Measurements from ENCODE around the gene ACOXL.

DNA sequence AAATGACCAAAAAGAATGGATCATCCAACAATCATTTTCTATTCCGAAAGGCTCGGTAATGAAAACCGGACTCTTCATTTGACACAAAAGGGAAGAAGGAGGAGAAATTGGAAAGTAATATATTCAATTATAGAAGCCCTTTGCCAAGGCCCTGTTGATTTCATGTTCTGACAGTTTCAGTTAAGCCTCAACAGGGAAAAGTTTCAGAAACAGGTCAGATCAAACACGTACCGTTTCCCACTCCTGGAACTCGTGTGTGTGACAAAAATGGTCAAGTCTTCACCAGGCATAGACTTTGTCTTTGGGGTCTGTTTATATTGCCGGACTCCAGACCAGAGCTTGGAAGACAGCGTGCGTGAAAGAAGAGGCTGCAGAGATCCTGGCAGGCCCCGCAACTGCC, 287.0 kb downstream of the ACOXL start:
- TF ChIP-seq, protein P1, sequence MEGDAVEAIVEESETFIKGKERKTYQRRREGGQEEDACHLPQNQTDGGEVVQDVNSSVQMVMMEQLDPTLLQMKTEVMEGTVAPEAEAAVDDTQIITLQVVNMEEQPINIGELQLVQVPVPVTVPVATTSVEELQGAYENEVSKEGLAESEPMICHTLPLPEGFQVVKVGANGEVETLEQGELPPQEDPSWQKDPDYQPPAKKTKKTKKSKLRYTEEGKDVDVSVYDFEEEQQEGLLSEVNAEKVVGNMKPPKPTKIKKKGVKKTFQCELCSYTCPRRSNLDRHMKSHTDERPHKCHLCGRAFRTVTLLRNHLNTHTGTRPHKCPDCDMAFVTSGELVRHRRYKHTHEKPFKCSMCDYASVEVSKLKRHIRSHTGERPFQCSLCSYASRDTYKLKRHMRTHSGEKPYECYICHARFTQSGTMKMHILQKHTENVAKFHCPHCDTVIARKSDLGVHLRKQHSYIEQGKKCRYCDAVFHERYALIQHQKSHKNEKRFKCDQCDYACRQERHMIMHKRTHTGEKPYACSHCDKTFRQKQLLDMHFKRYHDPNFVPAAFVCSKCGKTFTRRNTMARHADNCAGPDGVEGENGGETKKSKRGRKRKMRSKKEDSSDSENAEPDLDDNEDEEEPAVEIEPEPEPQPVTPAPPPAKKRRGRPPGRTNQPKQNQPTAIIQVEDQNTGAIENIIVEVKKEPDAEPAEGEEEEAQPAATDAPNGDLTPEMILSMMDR (IDR thresholded peaks at IDR 0.05), result no peak
- no peak for TF ChIP-seq POLR2AphosphoS5 (IDR thresholded peaks at IDR 0.05)

Data from transverse colon (tissue), 4 donors.